ENCODE results near the gene MIGA2. TPM values are rescaled to one million over a fixed set of nuclear protein-coding genes. Genes with fewer than 3 reads are reported as not detected.
"Not testable (repeated sequence)": the region's sequence is repeated elsewhere in the genome, so short reads cannot be mapped to it uniquely, and the experiment has no call there.

The MIGA2 gene
- total RNA-seq, 1 donor from 2014 or later = 16.2 TPM

- no peak for DNase-seq
Measured at GRCh38 chr9:129011761-129012181, 24.7 kb upstream of the MIGA2 start.

GRCh38 chr9:129012343-129012742, 24.1 kb upstream of the MIGA2 start:
- no peak for DNase-seq

- DNase-seq = no peak
Measured at GRCh38 chr9:129012893-129013448, 23.5 kb upstream of the MIGA2 start.

GRCh38 chr9:129013674-129014073, 22.8 kb upstream of the MIGA2 start:
- DNase-seq = no peak

GRCh38 chr9:129014124-129014523, 22.3 kb upstream of the MIGA2 start:
- no peak for DNase-seq

GRCh38 chr9:129014608-129015007, 21.8 kb upstream of the MIGA2 start:
- no peak for DNase-seq

- DNase-seq = no peak
Measured at GRCh38 chr9:129021091-129021490, 15.3 kb upstream of the MIGA2 start.

GRCh38 chr9:129022037-129022436, 14.4 kb upstream of the MIGA2 start:
- no peak for DNase-seq

- DNase-seq = no peak
Measured at GRCh38 chr9:129023036-129023907, 13.2 kb upstream of the MIGA2 start.

- DNase-seq = no peak
Measured at GRCh38 chr9:129023908-129024233, 12.6 kb upstream of the MIGA2 start.

- peak; percentile 46 for DNase-seq
Measured at GRCh38 chr9:129026442-129027223, 9.8 kb upstream of the MIGA2 start.

- no peak for DNase-seq
Measured at GRCh38 chr9:129027224-129027684, 9.2 kb upstream of the MIGA2 start.

GRCh38 chr9:129027685-129028191, 8.7 kb upstream of the MIGA2 start:
- no peak for DNase-seq

GRCh38 chr9:129028192-129028966, 8.0 kb upstream of the MIGA2 start, which contains the start of gene SH3GLB2:
Gene SH3GLB2 (minus strand): TSS chr9:129028331. CDS start chr9:129028154, 177 bp downstream.
- DNase-seq = peak; percentile 94

GRCh38 chr9:129030191-129030590, 6.2 kb upstream of the MIGA2 start:
- DNase-seq = no peak

GRCh38 chr9:129031514-129031913, 4.9 kb upstream of the MIGA2 start:
- no peak for DNase-seq

- no peak for DNase-seq
Measured at GRCh38 chr9:129032541-129033159, 3.8 kb upstream of the MIGA2 start.

- no peak for DNase-seq
Measured at GRCh38 chr9:129033216-129033615, 3.2 kb upstream of the MIGA2 start.

- DNase-seq = not testable (repeated sequence)
Measured at GRCh38 chr9:129035838-129036237, 588 bp upstream of the MIGA2 start.

- no peak for DNase-seq
Measured at GRCh38 chr9:129036923-129037766, 719 bp downstream of the MIGA2 start.

- no peak for DNase-seq
Measured at GRCh38 chr9:129037767-129038098, 1.3 kb downstream of the MIGA2 start.

All from skin of body (tissue), 2 donors.